ENCODE data around the gene CYB5R2.

DNA sequence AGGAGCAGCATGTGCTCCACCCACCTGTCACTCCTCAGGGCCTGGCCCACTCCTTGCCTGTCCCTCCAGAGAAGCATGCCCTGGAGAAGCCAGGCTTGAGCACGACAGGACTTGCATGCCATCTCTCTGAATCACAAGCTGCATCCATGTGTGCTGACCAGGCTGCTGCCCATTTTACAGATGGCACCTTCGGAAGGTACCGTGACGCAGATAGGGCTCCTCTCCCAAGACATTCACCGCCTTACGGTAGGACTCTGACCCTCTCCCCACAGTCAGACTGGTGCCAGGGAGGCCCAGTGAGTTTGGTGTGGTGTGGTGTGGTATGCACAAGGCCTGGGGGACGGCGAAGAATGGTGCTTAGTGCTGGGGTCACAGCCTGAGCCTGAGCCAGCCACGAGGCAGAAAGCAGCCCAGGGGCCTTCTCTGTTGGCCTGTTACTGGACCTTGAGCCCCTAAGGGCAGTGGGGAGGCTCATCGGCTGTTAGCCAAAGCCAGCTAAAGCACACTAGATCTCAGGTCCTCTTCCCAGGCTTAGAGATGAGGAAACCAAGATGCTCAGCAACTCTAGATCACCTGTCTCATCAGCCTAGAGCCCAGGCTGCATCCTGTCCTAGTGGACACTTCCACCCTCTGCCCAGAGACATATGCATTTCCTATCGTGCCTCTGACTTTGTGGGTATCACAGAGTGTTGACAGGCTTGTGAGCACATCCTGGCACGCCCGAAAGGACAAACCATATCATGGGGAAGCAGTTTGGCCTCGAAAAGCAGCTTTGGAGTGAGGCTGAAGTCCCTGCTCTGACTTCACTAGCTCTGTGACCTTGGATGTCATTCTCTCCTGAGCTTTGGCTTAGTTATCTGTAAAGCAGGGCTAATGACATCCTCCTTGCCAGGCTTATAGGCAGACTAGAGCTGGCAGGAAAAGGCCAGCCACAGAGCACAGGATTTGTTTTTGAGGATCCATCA, 17.8 kb downstream of the CYB5R2 start:
- TF ChIP-seq CTCF (IDR thresholded peaks at IDR 0.05) (no peak), POLR2A (IDR thresholded peaks at IDR 0.05) (no peak)

Data from vagina (tissue), 2 donors.